HG02840 (cell line): ENCODE data around the gene VPS13D.

Experiments used
- ATAC-seq: cut with Tn5 transposase; IDR thresholded peaks from one replicate; pipeline ENCODE4 v1.9.1; 2021; ENCODE audit warnings: mild to moderate bottlenecking, moderate library complexity, moderate number of reproducible peaks; ENCODE audit not compliant: unreplicated experiment, low FRiP score

VPS13D gene, protein sequence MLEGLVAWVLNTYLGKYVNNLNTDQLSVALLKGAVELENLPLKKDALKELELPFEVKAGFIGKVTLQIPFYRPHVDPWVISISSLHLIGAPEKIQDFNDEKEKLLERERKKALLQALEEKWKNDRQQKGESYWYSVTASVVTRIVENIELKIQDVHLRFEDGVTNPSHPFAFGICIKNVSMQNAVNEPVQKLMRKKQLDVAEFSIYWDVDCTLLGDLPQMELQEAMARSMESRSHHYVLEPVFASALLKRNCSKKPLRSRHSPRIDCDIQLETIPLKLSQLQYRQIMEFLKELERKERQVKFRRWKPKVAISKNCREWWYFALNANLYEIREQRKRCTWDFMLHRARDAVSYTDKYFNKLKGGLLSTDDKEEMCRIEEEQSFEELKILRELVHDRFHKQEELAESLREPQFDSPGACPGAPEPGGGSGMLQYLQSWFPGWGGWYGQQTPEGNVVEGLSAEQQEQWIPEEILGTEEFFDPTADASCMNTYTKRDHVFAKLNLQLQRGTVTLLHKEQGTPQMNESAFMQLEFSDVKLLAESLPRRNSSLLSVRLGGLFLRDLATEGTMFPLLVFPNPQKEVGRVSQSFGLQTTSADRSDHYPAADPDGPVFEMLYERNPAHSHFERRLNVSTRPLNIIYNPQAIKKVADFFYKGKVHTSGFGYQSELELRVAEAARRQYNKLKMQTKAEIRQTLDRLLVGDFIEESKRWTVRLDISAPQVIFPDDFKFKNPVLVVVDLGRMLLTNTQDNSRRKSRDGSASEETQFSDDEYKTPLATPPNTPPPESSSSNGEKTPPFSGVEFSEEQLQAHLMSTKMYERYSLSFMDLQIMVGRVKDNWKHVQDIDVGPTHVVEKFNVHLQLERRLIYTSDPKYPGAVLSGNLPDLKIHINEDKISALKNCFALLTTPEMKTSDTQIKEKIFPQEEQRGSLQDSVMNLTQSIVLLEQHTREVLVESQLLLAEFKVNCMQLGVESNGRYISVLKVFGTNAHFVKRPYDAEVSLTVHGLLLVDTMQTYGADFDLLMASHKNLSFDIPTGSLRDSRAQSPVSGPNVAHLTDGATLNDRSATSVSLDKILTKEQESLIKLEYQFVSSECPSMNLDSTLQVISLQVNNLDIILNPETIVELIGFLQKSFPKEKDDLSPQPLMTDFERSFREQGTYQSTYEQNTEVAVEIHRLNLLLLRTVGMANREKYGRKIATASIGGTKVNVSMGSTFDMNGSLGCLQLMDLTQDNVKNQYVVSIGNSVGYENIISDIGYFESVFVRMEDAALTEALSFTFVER (N-terminal part only)

DNA sequence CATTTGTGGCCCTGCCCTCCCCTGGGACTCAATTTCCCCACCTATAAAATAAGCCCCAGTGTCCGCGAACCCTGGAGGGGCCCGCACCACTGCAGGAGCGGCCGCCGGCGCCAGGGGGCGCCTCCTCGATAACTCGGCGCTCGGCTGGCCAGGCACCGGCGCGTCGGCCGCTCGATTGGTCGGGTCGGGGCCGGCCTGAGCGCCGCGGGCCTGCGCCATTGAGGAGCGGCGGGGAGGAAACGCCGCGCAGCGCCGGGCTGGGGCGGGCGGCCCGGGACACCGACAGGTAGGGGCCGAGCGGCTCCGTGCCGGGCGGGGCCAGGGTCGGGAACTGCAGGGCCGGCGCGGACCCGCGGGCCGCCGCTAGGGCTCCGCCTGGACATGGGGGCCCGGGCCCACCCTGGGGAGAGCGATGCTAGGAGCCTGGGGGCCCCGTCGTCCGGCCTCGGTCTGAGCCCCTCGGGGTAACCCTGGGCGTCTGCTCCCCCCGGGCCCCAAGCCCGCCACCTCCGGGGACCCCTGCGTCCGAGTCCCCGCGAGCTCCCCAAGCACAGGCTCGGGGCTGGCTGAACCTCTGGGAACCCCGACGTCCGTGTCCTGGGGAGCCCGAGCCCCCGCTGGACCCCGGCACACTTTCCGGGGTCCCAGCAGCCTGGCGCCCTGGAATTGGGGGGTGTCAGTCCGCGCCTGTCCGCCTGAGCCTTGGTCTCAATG, at the start of gene VPS13D:
Gene VPS13D (plus strand): TSS at position 196 of the 714 bp plus-strand sequence. CDS start 4,237 bp downstream, outside the sequence.
- ATAC-seq: no peak

DNA sequence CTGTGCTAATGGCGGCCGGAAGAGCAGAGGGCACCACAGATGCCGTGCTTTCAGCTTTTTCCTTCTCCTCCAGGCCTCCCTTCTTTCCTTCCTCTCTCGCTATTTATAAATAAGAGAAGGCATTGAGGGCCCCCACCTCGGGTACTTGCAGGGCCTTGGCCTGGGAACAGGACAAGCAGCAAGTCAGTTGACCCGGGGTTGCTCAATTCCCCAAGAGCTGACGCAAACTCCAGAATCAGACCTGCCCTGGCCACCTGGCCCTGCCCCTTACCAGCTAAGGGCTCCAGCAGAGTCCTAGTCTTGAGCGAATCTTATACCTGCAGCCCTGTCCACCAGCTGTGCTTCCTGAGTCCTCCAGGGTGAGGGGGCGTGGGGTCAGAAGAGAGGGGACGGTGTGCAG, 49.5 kb upstream of the VPS13D start:
- ATAC-seq: no peak

GRCh38 chr1:12180903-12181302, 48.9 kb upstream of the VPS13D start:
- no peak for ATAC-seq

DNA sequence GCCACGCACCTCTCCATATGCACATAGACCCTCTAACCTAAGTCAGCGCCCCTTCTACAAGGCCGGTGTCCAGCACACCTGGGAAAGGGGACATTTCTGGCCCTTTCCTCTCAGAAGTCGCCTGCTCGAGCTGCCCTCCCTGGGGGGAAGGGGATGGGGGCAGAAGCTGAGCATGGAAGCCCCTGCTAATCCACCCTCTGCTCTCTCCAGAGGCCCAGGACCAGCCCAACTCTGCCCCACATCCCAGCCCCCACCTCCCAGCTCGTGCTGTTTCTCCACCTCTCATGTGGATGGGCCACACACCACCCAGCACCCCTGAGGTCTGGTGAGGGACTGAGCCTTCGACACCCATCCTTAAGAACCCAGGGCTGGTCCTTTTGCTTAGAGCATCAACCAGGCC, 48.3 kb upstream of the VPS13D start:
- ATAC-seq: no peak

DNA sequence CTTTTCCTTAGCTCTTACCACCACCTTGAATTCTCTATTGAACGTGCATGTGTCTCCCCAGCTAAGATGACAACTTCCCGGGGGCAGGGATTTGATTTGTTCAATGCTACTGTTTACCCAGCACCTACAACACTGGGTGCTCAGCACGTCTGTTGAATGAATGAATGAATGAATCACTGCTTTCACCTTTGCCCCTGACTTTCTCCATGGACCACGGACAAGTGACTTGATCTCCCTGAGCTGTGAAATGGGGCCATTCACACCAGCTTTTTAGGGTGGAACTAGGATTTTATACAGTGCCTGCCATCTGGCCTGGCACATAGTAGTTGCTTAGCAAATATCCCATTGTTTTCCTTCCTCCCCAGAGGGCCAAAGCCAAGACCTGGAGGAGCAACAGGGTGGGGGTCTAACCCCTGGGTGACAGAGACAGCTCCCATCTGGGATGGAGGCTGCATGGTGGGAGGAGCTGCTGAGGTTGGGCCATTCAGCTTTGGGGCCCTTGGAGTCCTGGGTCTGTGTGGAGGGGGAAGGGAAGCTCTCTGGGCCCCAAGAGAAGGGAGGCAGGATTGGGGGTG, 47.3 kb upstream of the VPS13D start:
- no peak for ATAC-seq

- ATAC-seq: no peak
Measured at GRCh38 chr1:12183095-12183794, 46.6 kb upstream of the VPS13D start.

DNA sequence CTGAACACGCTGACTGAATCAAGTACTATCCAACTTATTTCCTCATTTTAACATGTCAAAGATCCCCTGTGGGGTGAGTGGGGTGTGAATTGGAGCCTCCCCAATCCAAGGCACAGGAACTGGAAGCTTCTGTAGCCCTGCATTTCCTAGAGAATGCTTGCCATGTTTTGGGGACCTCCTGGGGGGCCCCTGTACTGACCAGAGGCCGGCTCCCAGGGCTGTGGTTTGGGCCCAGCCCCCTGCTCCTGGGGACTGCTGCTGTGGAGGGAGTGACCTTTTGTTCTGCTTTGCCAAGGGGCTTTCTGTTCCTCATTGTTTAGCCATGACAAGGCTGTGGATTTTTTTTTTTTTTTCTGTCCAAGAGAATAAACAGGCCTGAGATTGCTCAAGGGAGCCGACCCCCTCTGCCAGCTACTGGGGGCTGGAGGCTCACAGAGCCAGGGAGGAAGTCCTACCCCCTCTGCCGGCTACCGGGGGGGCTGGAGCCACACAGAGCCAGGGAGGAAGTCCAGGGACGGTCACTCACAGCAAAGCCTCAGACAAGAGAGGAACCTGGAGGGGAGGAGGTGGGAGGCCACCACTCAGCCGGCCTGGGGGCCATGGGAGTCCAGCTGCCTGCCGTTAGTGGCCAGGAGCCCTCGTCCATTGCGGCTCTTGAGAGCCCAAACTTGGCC, 45.7 kb upstream of the VPS13D start:
- no peak for ATAC-seq

- no peak for ATAC-seq
Measured at GRCh38 chr1:12185036-12185917, 44.6 kb upstream of the VPS13D start.

GRCh38 chr1:12185918-12186678, 43.7 kb upstream of the VPS13D start:
- ATAC-seq: no peak

DNA sequence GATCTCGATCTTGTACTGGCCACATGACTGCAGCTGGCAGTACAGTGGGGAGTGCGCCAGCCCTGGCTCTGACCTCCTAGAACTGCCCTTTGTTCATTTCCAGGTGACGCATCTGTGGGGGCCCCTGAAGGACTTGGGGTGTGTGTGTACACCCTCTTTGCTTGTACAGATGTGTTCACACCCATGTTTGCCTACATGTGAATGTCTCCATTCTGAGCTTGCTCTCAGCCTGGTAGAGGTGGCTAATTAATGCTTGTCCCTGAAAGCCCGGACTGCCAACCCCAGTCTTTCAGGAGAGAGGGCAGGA, 43.2 kb upstream of the VPS13D start:
- no peak for ATAC-seq

- no peak for ATAC-seq
Measured at GRCh38 chr1:12188115-12188514, 41.7 kb upstream of the VPS13D start.

DNA sequence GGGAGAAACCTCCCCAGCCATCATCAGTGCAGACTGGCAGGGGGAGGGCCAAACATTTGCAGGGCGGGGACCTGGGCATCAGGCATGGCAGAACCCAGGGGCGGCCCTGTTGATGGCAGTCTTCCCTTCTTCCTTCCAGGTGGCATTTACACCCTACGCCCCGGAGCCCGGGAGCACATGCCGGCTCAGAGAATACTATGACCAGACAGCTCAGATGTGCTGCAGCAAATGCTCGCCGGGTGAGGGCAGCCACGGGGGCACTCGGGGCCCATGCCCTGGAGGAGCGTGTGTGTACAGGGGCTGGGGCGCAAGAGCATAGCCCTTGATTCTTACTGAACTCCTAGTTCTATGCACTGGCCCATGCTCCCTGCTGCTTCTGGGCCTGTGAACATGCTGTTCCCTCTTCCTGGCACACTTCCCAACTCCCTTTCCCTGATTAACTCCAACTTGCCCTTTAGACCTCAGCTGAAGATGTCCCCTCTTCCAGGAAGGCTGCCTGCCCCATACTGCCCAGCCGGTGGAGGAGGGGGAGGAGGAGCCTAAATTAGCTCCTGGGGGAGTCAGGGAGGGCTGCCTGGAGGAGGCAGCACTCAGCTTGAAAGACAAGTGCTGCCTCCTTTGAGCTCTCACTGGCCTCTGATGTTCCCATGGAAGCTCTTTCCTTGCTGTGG, 41.0 kb upstream of the VPS13D start:
- no peak for ATAC-seq

GRCh38 chr1:12189328-12189682, 40.5 kb upstream of the VPS13D start:
- no peak for ATAC-seq

GRCh38 chr1:12191242-12192032, 38.4 kb upstream of the VPS13D start:
- no peak for ATAC-seq

GRCh38 chr1:12194666-12195216, 35.1 kb upstream of the VPS13D start:
- ATAC-seq: no peak

DNA sequence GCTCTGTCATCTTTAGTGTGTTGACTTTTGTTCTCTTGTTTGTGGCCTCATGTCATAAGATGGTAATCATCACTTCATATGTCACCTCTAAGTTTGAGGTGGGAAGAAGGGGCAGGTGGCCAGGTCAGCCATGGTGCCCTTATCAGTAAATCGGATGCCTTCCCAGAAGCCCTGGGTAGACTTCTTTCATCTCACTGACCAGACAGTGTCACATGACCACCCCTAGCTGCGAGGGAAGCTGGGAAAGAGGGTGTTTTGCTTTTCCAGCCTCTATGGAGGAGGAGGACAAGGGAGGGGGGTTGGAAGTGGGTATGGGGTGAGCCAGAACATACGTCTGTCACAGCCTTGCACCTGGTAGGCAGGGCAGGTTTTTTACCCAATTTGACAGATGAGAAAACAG, 34.4 kb upstream of the VPS13D start:
- ATAC-seq: no peak
